H1 (cell line): ENCODE measurements around the gene STK11IP. TPM values are rescaled to one million over a fixed set of nuclear protein-coding genes. Genes with fewer than 3 reads are reported as not detected.

ENCODE experiments used
- CTCF ChIA-PET: fragments of 300-600 bp; sonication (Branson Sonifier 250); formaldehyde crosslinking; loops from one replicate; lab custom pipeline; 2021; ENCODE audit not compliant: partially characterized antibody; lab: Charles Lee
- POLR2A ChIA-PET: fragments of 300-600 bp; sonication (Branson Sonifier 250); formaldehyde crosslinking; loops from one replicate; lab custom pipeline; 2021; ENCODE audit warnings: inconsistent platforms; ENCODE audit not compliant: partially characterized antibody; lab: Charles Lee
- DNase-seq, 2 experiments: peaks; one replicate each; pipeline versions ENCODE4 v3.0.0 to v3.0.0-alpha.2; 2010 to 2022; ENCODE audit warnings: low spot score in 2 of 2, low read depth in 1 of 2, mixed read lengths in 1 of 2
- FAIRE-seq: peaks from 2 replicates; lab custom pipeline; 2011; peaks lifted over from hg19 to GRCh38; lab: Jason Lieb, UNC
- H2AFZ ChIP-seq: 2 replicates; pipeline ENCODE4 v1.8.1; 2012; ENCODE audit warnings: low read length, inconsistent platforms
- H2AK5ac ChIP-seq: 2 replicates; pipeline ENCODE4 v1.6.1; 2013; ENCODE audit warnings: low read depth, low read length
- H2BK120ac ChIP-seq: replicated peaks from 2 replicates; pipeline ENCODE3; 2013; ENCODE audit warnings: low read depth, low read length, inconsistent platforms
- H2BK12ac ChIP-seq: 2 replicates; pipeline ENCODE4 v1.6.1; 2013; ENCODE audit warnings: low read depth, low read length
- H2BK15ac ChIP-seq: 2 replicates; pipeline ENCODE4 v1.6.1; 2013; ENCODE audit warnings: low read length
- H2BK20ac ChIP-seq: 2 replicates; pipeline ENCODE4 v1.6.1; 2013; ENCODE audit warnings: low read length
- H2BK5ac ChIP-seq: 2 replicates; pipeline ENCODE4 v1.6.1; 2013; ENCODE audit warnings: low read depth, low read length
- H3K14ac ChIP-seq: 2 replicates; pipeline ENCODE4 v1.6.1; 2013; ENCODE audit warnings: inconsistent platforms; ENCODE audit not compliant: insufficient read length
- H3K18ac ChIP-seq: 2 replicates; pipeline ENCODE4 v1.6.1; 2013; ENCODE audit warnings: low read length; ENCODE audit errors: extremely low read depth
- H3K23ac ChIP-seq: 2 replicates; pipeline ENCODE4 v1.6.1; 2013; ENCODE audit warnings: inconsistent platforms; ENCODE audit not compliant: insufficient read length
- H3K23me2 ChIP-seq: 2 replicates; pipeline ENCODE4 v1.6.1; 2013; ENCODE audit warnings: low read depth, low read length
- H3K27ac ChIP-seq: 2 replicates; pipeline ENCODE4 v1.6.1; 2011; ENCODE audit warnings: low read depth, low read length, inconsistent platforms
- H3K27me3 ChIP-seq, 4 experiments: replicated peaks in 1 of 4; 1 replicate in 1 of 4; 2 replicates in 3 of 4; pipeline versions ENCODE4 v1.6.1 to v1.8.1; 2011 to 2013; ENCODE audit warnings: low read length in 3 of 4, mild to moderate bottlenecking in 3 of 4, inconsistent platforms in 2 of 4, mixed read lengths in 2 of 4, moderate library complexity in 1 of 4; ENCODE audit not compliant: control insufficient read depth in 3 of 4, insufficient read depth in 3 of 4; ENCODE audit errors: extremely low read depth in 1 of 4
- H3K36me3 ChIP-seq, 4 experiments: 2 replicates each; pipeline versions ENCODE4 v1.6.1 to v1.8.1; 2011 to 2013; ENCODE audit warnings: mild to moderate bottlenecking in 4 of 4, low read length in 3 of 4, moderate library complexity in 2 of 4, control low read depth in 1 of 4, inconsistent platforms in 1 of 4; ENCODE audit not compliant: insufficient read depth in 4 of 4, control insufficient read depth in 2 of 4
- H3K4ac ChIP-seq: replicated peaks from 2 replicates; pipeline ENCODE3; 2013; ENCODE audit warnings: low read length, low read depth, mixed read lengths, inconsistent platforms; ENCODE audit not compliant: insufficient read length
- H3K4me1 ChIP-seq, 4 experiments: replicated peaks in 1 of 4; 1 replicate in 1 of 4; 2 replicates in 3 of 4; pipeline versions ENCODE4 v1.6.1 to v1.8.1; 2011 to 2013; ENCODE audit warnings: low read length in 3 of 4, inconsistent platforms in 2 of 4, mixed read lengths in 1 of 4; ENCODE audit not compliant: insufficient read depth in 4 of 4, control insufficient read depth in 3 of 4
- H3K4me2 ChIP-seq, 2 experiments: 2 replicates each; pipeline versions ENCODE4 v1.6.1 to v1.8.1; 2011 to 2013; ENCODE audit warnings: low read depth in 2 of 2, low read length in 2 of 2, control low read depth in 1 of 2, inconsistent platforms in 1 of 2, mild to moderate bottlenecking in 1 of 2; ENCODE audit not compliant: insufficient read depth in 1 of 2
- H3K4me3 ChIP-seq, 4 experiments: fragments of 200-600, 300-600 bp in 1 of 4; sonication (generic), shearing (Covaris generic), sonication (Bioruptor Twin) in 1 of 4; 2 replicates each; pipeline versions ENCODE4 v1.5.1 to v1.8.1; 2011 to 2016; ENCODE audit warnings: low read length in 4 of 4, low read depth in 3 of 4, control low read depth in 2 of 4, inconsistent platforms in 2 of 4, mild to moderate bottlenecking in 2 of 4, mixed read lengths in 1 of 4, moderate library complexity in 1 of 4; ENCODE audit not compliant: insufficient read depth in 2 of 4; ENCODE audit errors: extremely low read depth in 1 of 4
- H3K56ac ChIP-seq: replicated peaks from 2 replicates; pipeline ENCODE3; 2013; ENCODE audit warnings: low read depth, mild to moderate bottlenecking, mixed read lengths, low read length, inconsistent platforms; ENCODE audit not compliant: insufficient read length
- H3K79me1 ChIP-seq: 2 replicates; pipeline ENCODE4 v1.6.1; 2013; ENCODE audit warnings: low read depth, low read length, control low read depth
- H3K79me2 ChIP-seq, 2 experiments: 2 replicates each; pipeline versions ENCODE4 v1.6.1 to v1.8.1; 2012 to 2013; ENCODE audit warnings: low read length in 2 of 2, mild to moderate bottlenecking in 2 of 2, inconsistent platforms in 1 of 2; ENCODE audit not compliant: insufficient read depth in 2 of 2, control insufficient read depth in 1 of 2
- H3K9ac ChIP-seq, 4 experiments: replicated peaks in 1 of 4; 1 replicate in 1 of 4; 2 replicates in 3 of 4; pipeline versions ENCODE4 v1.6.1 to v1.8.1; 2011 to 2013; ENCODE audit warnings: low read depth in 3 of 4, low read length in 3 of 4, control low read depth in 2 of 4, mild to moderate bottlenecking in 2 of 4, moderate library complexity in 2 of 4, inconsistent platforms in 1 of 4; ENCODE audit errors: extremely low read depth in 1 of 4
- H3K9me3 ChIP-seq, 2 experiments: 2 replicates each; pipeline versions ENCODE4 v1.6.1 to v1.8.1; 2012 to 2013; ENCODE audit warnings: mild to moderate bottlenecking in 2 of 2, moderate library complexity in 2 of 2, control low read depth in 1 of 2, inconsistent platforms in 1 of 2, low read depth in 1 of 2, low read length in 1 of 2, mixed read lengths in 1 of 2; ENCODE audit not compliant: insufficient read depth in 2 of 2
- H4K20me1 ChIP-seq, 2 experiments: replicated peaks in 1 of 2; 2 replicates each; pipeline versions ENCODE3 to v1.8.1; 2011 to 2013; ENCODE audit warnings: inconsistent platforms in 2 of 2, low read length in 2 of 2, mild to moderate bottlenecking in 1 of 2; ENCODE audit not compliant: insufficient read depth in 2 of 2, control insufficient read depth in 1 of 2
- H4K5ac ChIP-seq: 2 replicates; pipeline ENCODE4 v1.6.1; 2013; ENCODE audit warnings: low read length, low read depth, mixed read lengths, inconsistent platforms; ENCODE audit not compliant: insufficient read length
- H4K8ac ChIP-seq: 2 replicates; pipeline ENCODE4 v1.8.0; 2013; ENCODE audit warnings: mild to moderate bottlenecking, moderate library complexity, low read length, inconsistent platforms; ENCODE audit not compliant: insufficient read depth; ENCODE audit errors: extremely low read depth
- H4K91ac ChIP-seq: replicated peaks from 2 replicates; pipeline ENCODE3; 2013; ENCODE audit warnings: low read length, mixed read lengths, inconsistent platforms; ENCODE audit not compliant: insufficient read length
- CHD2 ChIP-seq: IDR thresholded peaks from 2 replicates; pipeline ENCODE4 v1.6.1; 2012; ENCODE audit warnings: low read length, improper control_type of control experiment
- CTBP2 ChIP-seq: IDR thresholded peaks from 2 replicates; pipeline ENCODE4 v1.7.0; 2011; ENCODE audit warnings: borderline replicate concordance, mild to moderate bottlenecking, moderate library complexity, mixed read lengths, low read length; ENCODE audit not compliant: insufficient read depth, insufficient read length
- GTF2F1 ChIP-seq: IDR thresholded peaks from 2 replicates; pipeline ENCODE4 v1.6.1; 2012; ENCODE audit warnings: low read depth, low read length, improper control_type of control experiment, borderline replicate concordance
- KDM1A ChIP-seq: fragments of 200-600, 300-600 bp; sonication (generic); IDR thresholded peaks from 2 replicates; pipeline ENCODE4 v1.7.1; 2016; ENCODE audit warnings: mild to moderate bottlenecking, low read length, borderline replicate concordance
- KDM4A ChIP-seq: IDR thresholded peaks from one replicate; pipeline ENCODE4 v1.7.1; 2012; ENCODE audit warnings: low read depth, mild to moderate bottlenecking, moderate library complexity, low read length, inconsistent platforms; ENCODE audit not compliant: severe bottlenecking
- WGBS, 2 experiments: shearing (Covaris generic) in 1 of 2; methylation state at CpG; one replicate each; pipeline versions ENCODE4 v1.1.6 to v1.1.7; 2013 to 2015; ENCODE audit warnings: low lambda C conversion rate in 2 of 2, mixed read lengths in 2 of 2, inconsistent platforms in 1 of 2, low coverage in 1 of 2, missing lambda C conversion rate in 1 of 2; ENCODE audit not compliant: insufficient replicate concordance in 2 of 2, insufficient coverage in 1 of 2, insufficient read length in 1 of 2; ENCODE audit errors: extremely low coverage in 1 of 2, missing lambda C conversion rate in 1 of 2; 5-methylcytosine and 5-hydroxymethylcytosine counted together
- polyA plus RNA-seq, 7 experiments: library from polyadenylated mRNA; depleted of rRNA in 3 of 7; stranded (reverse) in 5 of 7; unstranded in 2 of 7; fragments of >200 nt in 5 of 7; fragments of 200-250 nt in 2 of 7; gene quantifications; 1 replicate in 5 of 7; 2 replicates in 1 of 7; 4 replicates in 1 of 7; pipeline versions ENCODE4 v1.2.1 to v1.2.3, GENCODE V29; 2011 to 2013; ENCODE audit warnings: missing spikeins in 2 of 7, mixed read lengths in 2 of 7
- total RNA-seq: library from RNA; stranded (reverse); fragmentation: NEBNext Ultra II Directional; extraction: Animal tissue kit (Norgen Biotek cat#: 25700); gene quantifications from 2 replicates; pipeline ENCODE4 v1.2.1, GENCODE V29; 2021

STK11IP gene
- total and polyA plus RNA-seq, 2 of the 8 experiments (the other 6 are each of a cell fraction or from before 2014, with no cell fraction given), result 18.5 to 29.6 TPM

DNA sequence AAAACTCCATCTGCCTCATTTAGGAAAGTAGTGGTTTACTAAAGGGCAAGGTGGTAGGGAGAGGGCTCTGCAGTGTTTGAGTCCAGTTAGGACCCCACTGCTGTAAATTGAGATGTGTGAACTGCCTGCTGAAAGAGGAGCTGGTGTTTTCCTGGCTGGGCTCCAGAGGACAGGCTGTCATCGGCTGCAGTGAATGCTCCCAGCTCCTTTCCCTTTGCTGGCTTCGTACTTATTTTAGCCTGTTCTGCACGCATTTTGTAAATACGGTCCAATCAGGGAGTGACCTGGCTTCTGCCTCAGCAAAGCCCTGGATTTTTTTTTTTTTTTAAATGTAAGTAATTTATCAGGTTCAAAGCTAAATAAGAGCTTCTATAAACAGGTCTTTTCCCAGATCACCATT lies 67.3 kb downstream of the STK11IP start:
- H3K9me3 ChIP-seq, result peaks cover 9 to 11% of the 10 kb centered on the region in 2 experiments; a peak in 2 of 4 replicates
- H3K56ac ChIP-seq, result no peak overlapping the region
- H3K36me3 ChIP-seq, result no peaks in the 10 kb centered on the region
- DNase-seq (no peak), FAIRE-seq (no peak)
- H4K5ac ChIP-seq, result no peak overlapping the region
- no peak overlapping the region for H3K4me3 ChIP-seq
- no peak overlapping the region for H2AFZ ChIP-seq
- no peak overlapping the region for H4K91ac ChIP-seq
- no peak overlapping the region for H3K23ac ChIP-seq
- H3K4me1 ChIP-seq, result peaks cover 0 to 3% (median 1%) of the 10 kb centered on the region in 4 experiments; a peak in 1 of 7 replicates
- no peak overlapping the region for H4K8ac ChIP-seq
- H3K27ac ChIP-seq, result no peak overlapping the region
- no peak overlapping the region for H3K14ac ChIP-seq
- CTCF ChIA-PET, result interaction anchor here (0.6 to 8.0 kb wide), 7 partner anchors 17 to 116 kb away, joined by 3 to 49 read pairs (median 4); no protein-coding TSS in a partner anchor
- no peaks in the 10 kb centered on the region for H3K27me3 ChIP-seq
- H2BK15ac ChIP-seq, result no peak overlapping the region
- POLR2A ChIA-PET, result interaction anchor here (0.6 kb wide), 1 partner anchor 47 kb away, joined by 3 read pairs; no protein-coding TSS in a partner anchor
- no peak overlapping the region for H3K4ac ChIP-seq
- H3K4me2 ChIP-seq, result no peak overlapping the region
- H3K18ac ChIP-seq, result no peak overlapping the region
- no peak overlapping the region for H2AK5ac ChIP-seq
- no peaks in the 10 kb centered on the region for H3K79me2 ChIP-seq
- H4K20me1 ChIP-seq, result no peaks in the 10 kb centered on the region
- no peak overlapping the region for H2BK5ac ChIP-seq
- H2BK12ac ChIP-seq, result no peak overlapping the region
- H2BK20ac ChIP-seq, result no peak overlapping the region
- H3K79me1 ChIP-seq, result no peaks in the 10 kb centered on the region
- no peak overlapping the region for H3K9ac ChIP-seq
- WGBS, 2 experiments, result 95% methylated on average over 4 of the region's 4 CpGs; no CpG with 5 or more reads in 1 of the 2 experiments
- no peak overlapping the region for H2BK120ac ChIP-seq
- peaks cover 1% of the 10 kb centered on the region; the same call in 1 of the 2 replicates for H3K23me2 ChIP-seq
- TF ChIP-seq CTBP2 (no peak), KDM1A (no peak), GTF2F1 (no peak), KDM4A (no peak), CHD2 (no peak)
